NCI-H2171 (cell line): ENCODE measurements around the gene CFAP53.
"Not testable (repeated sequence)": the region's sequence is repeated elsewhere in the genome, so short reads cannot be mapped to it uniquely, and the experiment has no call there.

ENCODE experiments used
- DNase-seq: peaks from one replicate; lab custom pipeline; 2025; lab: John Stamatoyannopoulos, UW

Gene CFAP53, protein sequence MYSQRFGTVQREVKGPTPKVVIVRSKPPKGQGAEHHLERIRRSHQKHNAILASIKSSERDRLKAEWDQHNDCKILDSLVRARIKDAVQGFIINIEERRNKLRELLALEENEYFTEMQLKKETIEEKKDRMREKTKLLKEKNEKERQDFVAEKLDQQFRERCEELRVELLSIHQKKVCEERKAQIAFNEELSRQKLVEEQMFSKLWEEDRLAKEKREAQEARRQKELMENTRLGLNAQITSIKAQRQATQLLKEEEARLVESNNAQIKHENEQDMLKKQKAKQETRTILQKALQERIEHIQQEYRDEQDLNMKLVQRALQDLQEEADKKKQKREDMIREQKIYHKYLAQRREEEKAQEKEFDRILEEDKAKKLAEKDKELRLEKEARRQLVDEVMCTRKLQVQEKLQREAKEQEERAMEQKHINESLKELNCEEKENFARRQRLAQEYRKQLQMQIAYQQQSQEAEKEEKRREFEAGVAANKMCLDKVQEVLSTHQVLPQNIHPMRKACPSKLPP

DNA sequence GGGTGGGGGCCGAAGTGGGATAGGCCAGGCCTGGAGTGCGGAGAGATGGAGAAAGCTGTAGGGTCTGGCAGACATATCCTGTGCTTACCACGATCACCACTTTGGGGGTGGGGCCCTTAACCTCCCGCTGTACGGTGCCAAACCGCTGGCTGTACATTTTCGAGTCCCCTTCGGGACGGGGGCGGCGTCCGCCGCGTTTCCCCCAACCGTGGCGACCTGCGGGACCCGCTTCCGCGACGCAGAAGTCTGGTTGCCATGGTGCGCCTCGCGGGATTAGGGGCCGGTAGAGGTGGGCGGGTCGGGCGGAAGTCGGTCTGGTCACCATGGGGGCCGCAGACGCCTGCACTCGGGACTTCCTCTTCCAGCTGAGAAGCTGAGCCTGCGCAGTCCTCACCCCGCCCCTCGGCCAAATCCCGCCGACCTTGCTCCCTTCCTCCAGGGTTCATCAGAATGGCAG is at the start of gene CFAP53:
Gene CFAP53 (minus strand): TSS at position 248 of the 457 bp plus-strand sequence. CDS start 91 bp downstream, at position 157.
- peak; percentile 82 for DNase-seq

DNA sequence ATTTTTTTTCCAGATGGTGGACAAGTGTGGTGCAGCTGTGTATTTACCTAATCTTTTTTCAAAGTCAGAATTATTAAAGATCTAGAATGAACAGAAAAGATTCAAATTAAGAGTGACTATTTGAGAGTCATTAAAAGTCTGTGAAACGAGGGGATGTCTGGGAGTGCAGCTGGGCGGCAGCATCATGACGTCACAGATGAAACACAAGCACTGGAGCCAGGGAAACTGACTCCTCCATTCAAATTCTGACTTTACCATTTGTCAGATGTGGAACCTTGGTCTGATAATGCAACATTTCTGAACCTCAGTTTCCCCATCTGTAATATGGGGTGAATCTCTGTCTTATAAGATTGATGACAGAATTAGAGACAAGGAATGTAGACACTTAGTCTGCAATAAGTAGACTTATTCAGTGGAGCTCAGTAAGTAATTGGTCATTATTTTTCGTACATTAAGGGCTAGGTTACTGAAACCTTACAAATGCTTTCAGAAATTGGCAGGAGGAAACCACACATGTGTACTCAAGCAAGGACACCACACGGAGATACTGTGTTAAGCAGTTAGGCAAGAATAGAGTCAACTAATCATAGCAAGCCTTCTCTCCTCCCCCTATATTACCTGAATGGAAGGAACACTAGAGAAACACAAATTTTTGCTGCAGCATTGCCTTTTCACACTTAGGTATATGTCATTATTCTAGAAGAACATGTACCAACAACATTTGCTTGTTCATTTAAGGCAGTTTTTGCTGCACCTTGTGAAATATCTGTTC is 49.0 kb upstream of the CFAP53 start:
- DNase-seq, result no peak

DNA sequence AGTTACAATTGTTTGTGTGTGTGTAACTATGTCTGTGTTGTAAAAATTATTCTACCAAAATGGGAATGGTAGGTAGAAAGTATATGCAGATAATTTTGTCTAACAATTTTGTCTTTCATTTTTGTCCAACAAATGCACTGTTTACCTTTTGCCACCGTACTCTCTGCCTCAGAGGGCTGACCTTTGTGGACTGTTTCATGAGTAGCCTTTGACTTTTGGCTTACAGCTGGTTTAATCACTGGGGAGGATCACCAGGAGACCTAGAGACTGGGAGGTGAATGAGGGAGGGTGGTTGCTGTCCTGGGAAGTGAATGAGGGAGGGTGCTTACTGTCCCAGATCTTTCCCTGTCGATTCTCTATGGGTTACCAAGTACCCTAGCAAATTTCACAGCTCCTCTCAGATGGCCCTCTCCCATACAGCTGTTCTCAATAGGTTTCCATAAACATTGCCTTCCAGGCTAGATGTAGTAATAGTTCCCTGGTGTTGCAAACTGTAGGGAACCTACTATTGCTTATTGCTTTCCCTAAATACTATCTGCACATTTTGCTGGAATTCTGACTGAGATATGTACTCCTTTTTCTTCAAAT is 47.7 kb upstream of the CFAP53 start:
- DNase-seq, result no peak

DNA sequence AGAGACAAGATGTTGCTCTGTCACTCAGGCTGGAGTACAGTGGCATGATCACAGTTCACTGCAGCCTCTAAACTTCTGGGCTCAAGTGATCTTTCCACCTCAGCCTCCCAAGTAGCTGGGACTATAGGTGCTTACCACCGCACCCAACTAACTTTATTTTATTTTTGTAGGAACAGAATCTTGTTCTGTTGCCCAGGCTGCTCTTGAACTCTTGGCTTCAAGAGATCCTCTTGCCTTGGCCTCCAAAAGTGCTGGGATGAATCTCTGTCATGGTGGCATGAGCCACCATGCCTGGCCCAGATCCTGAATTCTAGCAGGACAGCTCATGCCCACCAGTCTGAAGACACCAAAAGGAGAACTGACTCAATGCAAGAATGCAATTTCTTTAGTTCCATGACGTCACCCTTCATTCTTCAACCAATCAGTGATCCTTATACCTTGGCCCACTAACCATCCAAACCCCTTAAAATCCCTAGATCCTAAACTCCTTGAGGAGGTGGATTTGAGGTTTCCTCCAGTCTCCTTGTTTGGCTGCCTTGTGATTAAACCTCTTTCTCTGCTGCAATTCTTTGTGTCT is 46.8 kb upstream of the CFAP53 start:
- DNase-seq, result no peak

DNA sequence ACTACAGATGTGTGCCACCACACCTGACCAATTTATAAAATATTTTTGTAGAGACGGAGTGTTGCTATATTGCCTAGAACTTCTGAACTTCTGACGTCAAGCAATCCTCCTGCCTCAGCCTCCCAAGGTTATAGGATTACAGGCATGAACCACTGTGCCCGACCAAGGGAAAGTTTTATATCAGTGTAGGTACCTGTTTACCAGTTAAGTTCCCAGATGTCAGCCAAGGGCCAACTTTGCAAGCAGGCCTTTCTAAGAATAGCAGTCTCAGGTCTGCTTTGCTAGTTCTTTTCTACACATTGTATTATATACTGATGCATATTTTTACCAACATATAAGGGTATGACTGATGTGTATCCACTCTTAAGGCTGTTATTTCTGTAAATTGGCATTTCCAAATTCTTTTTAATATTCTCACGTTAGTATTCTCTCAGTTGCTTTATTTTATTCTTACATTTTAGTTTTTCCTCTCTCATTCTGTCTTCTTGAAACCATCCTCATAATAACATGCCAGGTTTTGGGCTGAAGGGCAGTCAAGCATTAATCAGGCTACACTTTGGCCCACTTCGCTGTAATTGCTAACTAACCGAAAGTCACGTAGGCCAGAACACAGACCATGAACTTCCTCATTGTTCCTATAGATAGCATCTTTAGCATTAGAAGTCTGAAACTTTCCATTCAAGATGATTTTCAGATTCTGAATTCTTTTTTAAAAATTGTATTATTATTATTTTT is 46.2 kb upstream of the CFAP53 start:
- no peak for DNase-seq

DNA sequence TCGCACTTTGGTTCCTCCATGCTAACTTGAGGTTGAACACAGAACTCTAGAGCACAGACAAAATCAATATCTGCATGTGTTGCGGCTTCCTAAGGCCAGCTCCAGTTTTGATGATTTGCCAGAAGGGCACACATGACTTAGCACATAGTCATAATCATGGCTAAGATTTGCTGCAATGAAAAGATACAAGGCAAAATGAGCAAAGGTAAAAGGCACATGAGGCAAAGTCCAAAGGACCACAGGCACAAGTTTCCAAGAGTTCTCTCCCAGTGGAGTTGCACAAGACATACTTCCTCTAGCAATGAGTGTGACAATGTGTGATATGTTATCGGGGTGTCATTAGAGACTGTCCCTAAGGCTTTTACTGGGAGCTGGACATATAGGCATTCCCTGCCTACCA is 45.4 kb upstream of the CFAP53 start:
- no peak for DNase-seq

DNA sequence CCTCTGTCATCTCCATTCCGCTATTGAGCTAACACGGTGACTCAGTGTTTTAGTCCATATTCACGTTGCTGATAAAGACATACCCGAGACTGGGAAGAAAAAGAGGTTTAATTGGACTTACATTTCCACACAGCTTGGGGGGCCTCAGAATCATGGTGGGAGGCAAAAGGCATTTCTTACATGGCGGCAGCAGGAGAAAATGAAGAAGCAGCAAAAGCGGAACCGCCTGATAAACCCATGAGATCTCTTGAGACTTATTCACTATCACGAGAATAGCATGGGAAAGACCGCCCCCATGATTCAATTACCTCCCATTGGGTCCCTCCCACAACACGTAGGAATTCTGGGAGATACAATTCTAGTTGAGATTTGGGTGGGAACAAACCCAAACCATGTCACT is 43.8 kb upstream of the CFAP53 start:
- DNase-seq, result no peak

DNA sequence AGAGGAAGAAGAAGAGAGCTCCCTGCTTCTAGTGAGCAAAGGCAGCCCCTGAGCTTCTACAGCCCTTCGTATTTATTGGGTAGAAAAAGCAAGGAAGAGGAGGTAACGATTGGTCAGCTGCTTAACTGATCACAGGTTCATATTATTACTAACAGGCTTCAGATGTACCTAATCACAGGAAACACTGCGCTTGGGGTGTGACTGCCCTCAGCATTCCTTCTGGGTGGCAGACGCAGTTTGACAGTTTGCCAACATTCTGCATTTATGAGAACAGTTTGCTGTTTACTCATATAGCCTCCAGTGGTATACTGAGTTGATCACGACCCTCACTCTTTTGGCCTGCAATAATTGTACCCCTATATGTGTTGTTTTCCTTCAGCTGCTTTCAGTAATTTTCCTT is 42.6 kb upstream of the CFAP53 start:
- not testable (repeated sequence) for DNase-seq

DNA sequence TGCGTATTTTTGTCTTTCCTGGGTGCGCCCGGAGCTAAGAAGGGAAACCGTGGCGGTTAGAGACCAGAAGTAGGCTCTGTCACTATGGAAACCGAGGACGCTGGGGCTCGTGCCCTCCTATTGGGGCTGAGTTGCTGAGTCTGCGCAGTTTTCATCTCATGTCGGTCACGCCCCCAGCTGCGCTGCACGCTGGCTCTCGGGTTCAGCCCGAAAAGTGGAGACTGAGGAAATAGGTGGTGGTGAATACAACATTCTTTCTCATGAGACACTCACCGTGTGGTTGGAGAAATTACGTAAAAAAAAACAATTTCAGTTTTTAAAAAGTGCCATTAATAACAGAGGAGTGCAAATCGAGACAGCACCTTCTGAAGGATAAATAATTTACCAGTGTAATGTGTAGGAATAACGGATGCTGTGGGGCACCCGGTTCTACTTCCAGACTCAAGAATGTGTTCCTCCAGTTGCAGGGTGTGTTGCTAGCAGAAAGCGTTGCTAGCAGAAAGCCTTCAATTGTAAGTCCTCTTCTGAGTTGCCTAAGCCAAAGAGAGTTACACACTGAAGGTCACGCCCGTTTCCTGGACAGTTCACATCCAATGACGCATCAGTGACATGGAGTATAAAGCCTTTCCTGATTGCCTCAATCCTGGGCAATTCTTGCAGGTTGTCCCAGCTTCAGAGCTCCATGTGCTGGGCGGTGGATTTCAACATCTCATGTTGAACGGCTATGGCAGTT is 41.6 kb upstream of the CFAP53 start:
- DNase-seq, result peak; percentile 84

DNA sequence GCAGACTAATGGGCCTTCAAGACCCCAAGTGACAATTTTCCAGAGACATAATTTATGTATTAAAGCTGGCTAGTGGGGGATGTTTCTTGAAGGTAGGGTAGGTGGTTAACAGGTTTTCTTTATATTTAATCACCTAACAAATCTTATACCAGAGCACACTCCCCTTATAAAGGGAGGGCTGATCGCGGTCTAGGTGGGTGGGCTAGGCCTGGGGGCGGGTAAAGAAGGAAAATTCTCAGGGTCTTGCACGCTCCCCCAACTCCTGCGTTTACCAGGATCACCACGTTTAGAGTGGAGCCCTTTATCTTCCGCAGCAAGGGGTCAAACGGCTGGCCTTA is 41.1 kb upstream of the CFAP53 start:
- DNase-seq, result no peak

DNA sequence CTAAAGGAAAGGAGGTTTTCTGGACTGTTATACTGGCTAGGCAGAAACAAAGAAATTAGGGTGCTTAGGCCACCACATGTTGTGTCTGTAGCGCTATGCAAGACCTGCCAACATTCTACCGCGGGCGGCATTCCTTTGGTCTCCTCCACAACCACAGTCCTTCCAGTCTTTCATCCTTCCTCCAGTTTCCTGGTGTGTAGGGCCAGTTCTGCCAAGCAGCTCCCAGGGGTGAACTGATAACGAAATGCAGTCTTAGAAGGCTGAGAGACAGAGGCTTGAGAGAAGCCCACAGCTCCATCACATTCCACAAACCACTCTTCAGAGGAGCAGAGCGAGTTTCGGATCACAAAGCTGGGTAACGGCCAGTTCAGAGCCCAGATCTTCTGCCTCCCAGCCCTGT is 40.6 kb upstream of the CFAP53 start:
- no peak for DNase-seq

DNA sequence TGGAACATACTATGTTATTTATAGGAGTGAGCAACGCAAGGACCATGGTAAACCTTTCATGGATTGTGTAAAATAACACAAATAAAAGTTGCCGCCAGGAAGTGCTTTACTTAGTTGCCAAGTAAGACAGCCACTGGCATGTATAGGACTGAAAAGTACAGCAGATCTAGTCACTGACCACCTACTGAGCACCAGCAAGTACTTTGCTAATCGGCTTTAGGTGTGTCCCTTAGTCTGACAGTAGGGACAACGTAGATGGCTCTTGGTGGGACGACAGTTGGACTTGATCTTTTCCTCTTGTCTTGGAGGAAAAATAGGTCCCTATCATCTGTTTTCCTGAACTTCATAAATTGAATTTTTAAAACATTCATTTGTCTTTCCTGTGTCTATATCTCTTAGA is 34.8 kb upstream of the CFAP53 start:
- no peak for DNase-seq

DNA sequence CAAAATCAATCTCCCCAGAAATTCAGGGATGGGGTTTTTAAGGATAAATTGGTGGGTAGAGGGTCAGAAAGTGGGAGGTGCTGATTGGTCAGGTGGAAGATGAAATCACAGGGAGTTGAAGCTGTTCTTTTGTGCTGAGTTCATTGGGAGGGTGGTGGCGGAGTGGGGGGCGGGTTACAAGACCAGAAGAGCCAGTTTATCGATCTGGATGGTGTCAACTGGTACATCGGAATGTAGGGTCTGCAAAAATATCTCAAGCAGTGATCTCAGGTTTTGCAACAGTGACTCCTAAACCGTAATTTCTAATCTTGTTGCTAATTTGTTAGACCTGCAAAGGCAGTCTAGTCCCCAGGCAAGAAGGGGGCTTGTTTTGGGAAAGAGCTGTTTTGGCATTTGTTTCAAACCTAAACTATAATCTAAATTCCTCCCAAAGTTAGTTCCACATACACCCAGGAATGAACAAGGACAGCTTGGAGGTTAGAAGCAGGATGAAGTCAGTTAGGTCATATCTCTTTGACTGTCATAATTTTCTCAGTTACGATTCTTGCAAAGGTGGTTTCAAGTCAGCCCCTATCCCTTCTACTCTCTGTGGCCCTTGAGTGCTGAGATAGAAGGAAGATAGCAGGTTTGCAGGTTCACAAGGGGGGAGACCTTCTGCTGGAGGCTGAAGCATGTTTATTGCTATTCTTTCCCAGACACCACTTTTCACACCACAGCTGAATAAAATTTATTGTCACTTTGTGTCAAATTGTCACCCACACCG is 33.5 kb upstream of the CFAP53 start:
- DNase-seq, result no peak

DNA sequence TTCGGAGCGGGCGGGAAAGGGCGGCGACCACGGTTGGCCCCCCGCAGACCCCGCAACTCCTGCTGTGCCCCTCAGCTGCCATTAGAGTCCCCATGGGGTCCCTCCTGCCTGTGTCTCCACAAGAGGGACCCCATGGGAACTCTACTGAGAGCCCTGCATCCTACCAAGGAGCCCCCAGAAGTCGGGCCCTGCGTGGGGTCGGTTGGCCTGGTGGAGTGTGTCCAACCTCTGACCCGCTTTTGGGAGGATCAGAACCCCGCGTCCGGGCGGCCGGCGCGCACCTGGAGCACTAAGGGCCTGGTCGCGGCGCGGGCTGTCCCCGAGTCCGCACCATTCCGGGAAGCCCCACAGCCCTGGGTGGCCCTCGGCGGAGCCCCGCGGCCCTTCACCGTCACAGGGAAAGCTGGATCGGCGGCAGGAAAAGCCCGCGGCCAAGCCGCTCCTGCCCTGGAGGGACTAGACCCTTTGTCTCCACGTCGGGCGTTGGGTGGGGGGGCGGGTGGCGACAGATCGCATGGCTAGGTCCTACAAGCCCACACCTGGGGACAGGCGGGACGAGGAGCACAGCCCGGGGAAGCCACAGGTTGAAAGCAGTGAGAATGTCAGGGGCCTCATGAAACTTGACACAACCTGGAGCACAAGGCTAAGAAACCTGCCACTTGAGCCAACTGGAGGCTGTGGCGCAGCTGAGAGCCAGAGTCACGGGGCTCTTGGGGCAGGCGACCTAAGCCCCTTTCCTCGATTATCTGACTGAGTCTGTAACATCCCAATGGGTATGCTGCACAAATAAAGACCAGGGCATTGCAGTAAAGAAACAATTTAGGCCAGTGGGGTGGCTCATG is 32.4 kb upstream of the CFAP53 start:
- no peak for DNase-seq

DNA sequence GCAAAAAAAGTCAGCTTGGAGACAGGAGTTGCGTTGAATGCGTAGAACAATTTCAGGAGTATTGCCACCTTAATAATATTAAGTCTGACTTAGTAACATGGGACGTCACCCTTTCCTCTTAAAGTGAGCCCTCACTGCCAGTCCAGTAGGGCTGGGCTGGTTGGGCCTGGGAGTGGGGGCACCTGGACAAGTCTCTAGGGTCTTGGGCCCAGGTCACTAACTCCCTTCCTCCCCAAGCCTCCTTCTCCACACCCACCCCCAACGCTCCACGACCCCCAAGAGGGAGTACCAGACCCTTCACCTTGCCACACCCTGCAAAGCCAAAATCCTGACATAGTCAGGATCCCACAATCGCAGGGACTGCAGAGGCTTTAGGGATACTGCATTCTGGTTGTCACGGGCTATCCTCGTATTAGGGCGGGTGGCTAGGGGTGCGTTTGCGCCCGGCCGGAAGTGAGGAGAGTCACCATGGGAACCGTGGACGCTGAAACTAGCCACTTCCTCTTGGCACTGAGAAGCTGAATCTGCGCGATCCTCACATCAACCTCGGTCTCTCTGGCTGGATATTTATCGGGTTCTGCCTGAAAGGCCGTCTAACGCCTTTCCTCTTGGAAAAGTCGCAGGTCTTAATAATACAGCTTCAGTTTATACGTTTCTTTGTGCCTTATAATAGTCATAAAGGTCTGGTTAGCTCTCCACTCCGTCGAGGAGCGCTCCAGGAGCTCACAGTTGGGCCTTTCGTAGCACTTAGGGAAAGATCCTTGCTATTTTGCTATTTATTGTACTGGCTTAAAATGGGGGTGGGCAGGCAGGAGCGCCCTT is 31.5 kb upstream of the CFAP53 start:
- no peak for DNase-seq

DNA sequence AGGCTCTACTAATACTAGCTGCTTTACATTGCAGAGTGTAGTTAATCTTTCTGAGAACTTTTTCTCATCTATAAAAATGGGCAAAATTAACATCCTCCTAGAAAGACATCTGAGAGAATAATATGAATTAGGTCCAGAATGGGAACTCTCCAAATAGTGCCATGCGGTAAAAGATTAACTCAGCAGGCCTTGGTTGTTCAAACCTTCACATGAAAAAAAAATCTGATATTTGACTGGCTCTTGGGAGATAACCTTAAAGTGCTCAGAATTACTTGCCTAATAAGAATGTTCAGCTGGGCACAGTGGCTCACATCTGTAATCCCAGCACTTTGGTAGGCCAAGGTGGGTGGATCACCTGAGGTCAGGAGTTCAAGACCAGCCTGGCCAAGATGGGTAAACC is 26.7 kb upstream of the CFAP53 start:
- DNase-seq, result no peak

DNA sequence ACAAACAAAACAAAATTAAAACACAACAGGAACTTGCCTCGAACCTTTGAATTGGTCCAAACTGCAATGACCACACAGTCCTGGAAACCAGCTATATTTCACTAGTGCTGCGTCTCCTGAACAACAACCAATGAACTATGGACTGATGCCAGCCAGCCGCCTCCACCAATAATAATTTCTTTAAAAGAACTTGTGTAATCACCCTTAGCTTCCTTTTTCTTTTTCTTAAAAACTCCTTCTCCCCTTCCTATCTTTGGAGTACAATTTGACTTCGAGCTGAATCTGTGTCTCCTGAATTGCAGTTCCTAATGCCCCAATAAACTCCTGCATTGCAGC is 22.8 kb upstream of the CFAP53 start:
- DNase-seq, result no peak

DNA sequence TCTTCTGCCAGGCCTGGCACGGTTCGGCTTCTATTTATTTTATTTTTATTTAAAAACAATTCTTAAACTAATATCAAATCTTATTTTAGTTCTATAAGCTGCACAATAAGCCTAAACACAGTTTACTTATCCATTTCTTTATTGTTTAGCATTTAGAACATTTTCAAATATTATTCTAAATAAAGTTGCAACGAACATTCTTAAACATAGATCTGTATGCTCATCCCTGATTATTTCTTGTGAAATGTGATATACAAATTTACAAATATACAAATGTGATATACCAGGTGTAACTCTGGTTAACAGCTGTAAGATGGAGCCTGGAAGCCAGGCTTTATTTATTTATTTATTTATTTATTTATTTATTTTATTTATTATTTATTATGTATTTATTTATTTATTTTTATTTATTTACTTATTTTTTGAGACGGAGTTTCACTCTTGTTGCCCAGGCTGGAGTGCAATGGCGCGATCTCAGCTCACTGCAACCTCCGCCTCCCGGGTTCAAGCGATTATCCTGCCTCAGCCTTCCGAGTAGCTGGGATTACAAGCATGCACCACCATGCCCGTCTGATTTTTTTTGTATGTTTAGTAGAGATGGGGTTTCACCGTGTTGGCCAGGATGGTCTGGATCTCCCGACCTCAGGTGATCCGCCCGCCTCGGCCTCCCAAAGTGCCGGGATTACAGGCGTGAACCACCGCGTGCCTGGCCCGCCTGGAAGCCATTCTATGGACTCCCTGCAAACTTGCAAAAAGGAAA is 22.2 kb upstream of the CFAP53 start:
- not testable (repeated sequence) for DNase-seq
